Common myeloid progenitor, CD34-positive (primary cell): ENCODE results near the gene FNBP1L.

Experiments used
- CTCF ChIA-PET: fragments of 350-600 bp; sonication (Branson Sonifier 250); formaldehyde crosslinking; loops from one replicate; lab custom pipeline; 2021; ENCODE audit warnings: antibody characterized with exemption; lab: Charles Lee
- POLR2A ChIA-PET: fragments of 350-600 bp; sonication (Branson Sonifier 250); formaldehyde crosslinking; loops from one replicate; lab custom pipeline; 2021; ENCODE audit warnings: antibody characterized with exemption; lab: Charles Lee
- DNase-seq, 3 donors: peaks; one replicate each; pipeline versions ENCODE4 v3.0.0 to v3.0.0-alpha.2; 2013
- H3K27ac ChIP-seq, 2 experiments: 1 replicate in 1 of 2; 2 replicates in 1 of 2; pipeline ENCODE4 v1.7.0; 2013; ENCODE audit warnings: inconsistent platforms in 2 of 2, low read length in 2 of 2, mild to moderate bottlenecking in 2 of 2, low read depth in 1 of 2, moderate library complexity in 1 of 2; ENCODE audit not compliant: severe bottlenecking in 2 of 2, insufficient read depth in 1 of 2, poor library complexity in 1 of 2
- H3K27me3 ChIP-seq, 5 experiments: replicated peaks in 2 of 5; 1 replicate in 3 of 5; 2 replicates in 2 of 5; pipeline versions ENCODE4 v1.6.1 to v1.7.0; 2013; ENCODE audit warnings: low read length in 4 of 5, mild to moderate bottlenecking in 2 of 5, moderate library complexity in 2 of 5, inconsistent platforms in 1 of 5; ENCODE audit not compliant: insufficient read depth in 5 of 5, control insufficient read depth in 4 of 5
- H3K36me3 ChIP-seq, 4 experiments: 1 replicate in 2 of 4; 2 replicates in 2 of 4; pipeline versions ENCODE4 v1.6.1 to v1.7.0; 2013; ENCODE audit warnings: low read length in 3 of 4, control low read depth in 1 of 4, mild to moderate bottlenecking in 1 of 4; ENCODE audit not compliant: control insufficient read depth in 4 of 4, insufficient read depth in 4 of 4
- H3K4me1 ChIP-seq, 4 experiments: 1 replicate in 3 of 4; 2 replicates in 1 of 4; pipeline versions ENCODE4 v1.6.1 to v1.7.1; 2013; ENCODE audit warnings: low read length in 3 of 4, mild to moderate bottlenecking in 3 of 4, control low read depth in 1 of 4, inconsistent platforms in 1 of 4, moderate library complexity in 1 of 4; ENCODE audit not compliant: control insufficient read depth in 4 of 4, insufficient read depth in 4 of 4; ENCODE audit errors: control extremely low read depth in 1 of 4
- H3K4me3 ChIP-seq, 7 experiments: 1 replicate in 4 of 7; 2 replicates in 3 of 7; pipeline versions ENCODE4 v1.5.1 to v1.7.0; 2013; ENCODE audit warnings: mild to moderate bottlenecking in 7 of 7, low read length in 6 of 7, moderate library complexity in 6 of 7, inconsistent platforms in 2 of 7, low read depth in 2 of 7, control low read depth in 1 of 7; ENCODE audit not compliant: insufficient read depth in 4 of 7, control insufficient read depth in 1 of 7; ENCODE audit errors: extremely low read depth in 1 of 7
- H3K9me3 ChIP-seq, 5 experiments: 1 replicate in 4 of 5; 2 replicates in 1 of 5; pipeline versions ENCODE4 v1.6.1 to v1.7.1; 2013; ENCODE audit warnings: low read length in 4 of 5, mild to moderate bottlenecking in 2 of 5, inconsistent platforms in 1 of 5, low read depth in 1 of 5, moderate library complexity in 1 of 5; ENCODE audit not compliant: control insufficient read depth in 4 of 5, insufficient read depth in 2 of 5; ENCODE audit errors: control extremely low read depth in 1 of 5
- WGBS: methylation state at CpG from one replicate; pipeline ENCODE4 v1.1.5; 2013; ENCODE audit not compliant: insufficient coverage; 5-methylcytosine and 5-hydroxymethylcytosine counted together

FNBP1L gene

GRCh38 chr1:93496520-93496919 is 48.6 kb downstream of the FNBP1L start:
- 96% methylated on average over 3 of the region's 4 CpGs for WGBS
- ChIA-PET POLR2A (no interaction called here), CTCF (no interaction called here)
- no peak overlapping the region for H3K27ac ChIP-seq
- no peaks in the 10 kb centered on the region for H3K4me1 ChIP-seq
- H3K27me3 ChIP-seq, result no peaks in the 10 kb centered on the region
- H3K36me3 ChIP-seq, result peaks cover 0 to 6% (median 4%) of the 10 kb centered on the region in 4 experiments
- DNase-seq, result no peak
- no peak overlapping the region for H3K4me3 ChIP-seq
- peaks cover 0 to 2% (median 0%) of the 10 kb centered on the region in 5 experiments for H3K9me3 ChIP-seq

- no peaks in the 10 kb centered on the region for H3K4me1 ChIP-seq
- H3K9me3 ChIP-seq, result peaks cover 0 to 2% (median 0%) of the 10 kb centered on the region in 5 experiments
- DNase-seq, result no peak
- no peak overlapping the region for H3K4me3 ChIP-seq
- POLR2A ChIA-PET, result no interaction called here
- WGBS, result 100% methylated on average over 1 of the region's 2 CpGs
- H3K36me3 ChIP-seq, result peaks cover 0 to 6% (median 4%) of the 10 kb centered on the region in 4 experiments
- CTCF ChIA-PET, result no interaction called here
- H3K27me3 ChIP-seq, result no peaks in the 10 kb centered on the region
- no peak overlapping the region for H3K27ac ChIP-seq
Observed at GRCh38 chr1:93499075-93499474, 51.2 kb downstream of the FNBP1L start.

GRCh38 chr1:93499533-93499932 is 51.6 kb downstream of the FNBP1L start:
- Histone ChIP-seq H3K27me3 (no peaks in the 10 kb centered on the region), H3K36me3 (peaks cover 0 to 6% (median 4%) of the 10 kb centered on the region in 4 experiments), H3K4me1 (no peaks in the 10 kb centered on the region), H3K27ac (no peak overlapping the region), H3K4me3 (no peak overlapping the region), H3K9me3 (peaks cover 0 to 1% (median 0%) of the 10 kb centered on the region in 5 experiments)
- 100% methylated on average over 1 of the region's 4 CpGs for WGBS
- CTCF ChIA-PET, result no interaction called here
- DNase-seq, result no peak
- POLR2A ChIA-PET, result no interaction called here

GRCh38 chr1:93500275-93500674 is 52.4 kb downstream of the FNBP1L start:
- Histone ChIP-seq H3K4me3 (no peak overlapping the region), H3K9me3 (no peaks in the 10 kb centered on the region), H3K27ac (no peak overlapping the region), H3K4me1 (no peaks in the 10 kb centered on the region), H3K36me3 (peaks cover 0 to 6% (median 4%) of the 10 kb centered on the region in 4 experiments), H3K27me3 (no peaks in the 10 kb centered on the region)
- no peak for DNase-seq
- POLR2A ChIA-PET, result no interaction called here
- CTCF ChIA-PET, result no interaction called here
- no CpG with 5 or more reads among the region's 2 CpGs for WGBS

GRCh38 chr1:93501399-93501798 is 53.5 kb downstream of the FNBP1L start:
- H3K4me3 ChIP-seq, result no peak overlapping the region
- H3K4me1 ChIP-seq, result peaks cover 0 to 4% (median 1%) of the 10 kb centered on the region in 4 experiments
- ChIA-PET CTCF (no interaction called here), POLR2A (no interaction called here)
- no peaks in the 10 kb centered on the region for H3K27me3 ChIP-seq
- H3K9me3 ChIP-seq, result no peaks in the 10 kb centered on the region
- H3K36me3 ChIP-seq, result peaks cover 0 to 6% (median 4%) of the 10 kb centered on the region in 4 experiments
- no peak for DNase-seq
- no CpG with 5 or more reads among the region's 3 CpGs for WGBS
- H3K27ac ChIP-seq, result no peak overlapping the region

- H3K4me3 ChIP-seq, result no peak overlapping the region
- DNase-seq, result no peak
- H3K36me3 ChIP-seq, result peaks cover 0 to 6% (median 4%) of the 10 kb centered on the region in 4 experiments
- ChIA-PET CTCF (no interaction called here), POLR2A (no interaction called here)
- H3K27me3 ChIP-seq, result no peaks in the 10 kb centered on the region
- peaks cover 0 to 6% (median 1%) of the 10 kb centered on the region in 4 experiments for H3K4me1 ChIP-seq
- H3K27ac ChIP-seq, result no peak overlapping the region
- H3K9me3 ChIP-seq, result no peaks in the 10 kb centered on the region
- no CpG with 5 or more reads among the region's 1 CpG for WGBS
Observed at GRCh38 chr1:93501829-93502369, 54.0 kb downstream of the FNBP1L start.

- Histone ChIP-seq H3K4me3 (no peak overlapping the region), H3K4me1 (peaks cover 0 to 6% (median 1%) of the 10 kb centered on the region in 4 experiments), H3K9me3 (no peaks in the 10 kb centered on the region), H3K27ac (no peak overlapping the region), H3K36me3 (peaks cover 0 to 6% (median 4%) of the 10 kb centered on the region in 4 experiments), H3K27me3 (no peaks in the 10 kb centered on the region)
- no peak for DNase-seq
- POLR2A ChIA-PET, result interaction anchor here (0.5 kb wide), 1 partner anchor 379 kb away, joined by 6 read pairs; no protein-coding TSS in a partner anchor
- WGBS, result 100% methylated on average over 1 of the region's 1 CpG
- CTCF ChIA-PET, result no interaction called here
Observed at GRCh38 chr1:93502571-93502970, 54.7 kb downstream of the FNBP1L start.
